Epithelial cell of prostate (primary cell): Measurements from ENCODE around the gene PHF21B.

ENCODE experiments used
- DNase-seq: peaks from one replicate; pipeline ENCODE4 v3.0.0-alpha.2; 2011; ENCODE audit warnings: low read depth, low spot score
- H3K27ac ChIP-seq: fragments of 450-650 bp; 2 replicates; pipeline ENCODE4 v1.5.1; 2017; ENCODE audit warnings: mild to moderate bottlenecking

PHF21B gene

GRCh38 chr22:44994399-44995104, 15.3 kb downstream of the PHF21B start:
- no peak for DNase-seq
- H3K27ac ChIP-seq: no peak overlapping the region

DNA sequence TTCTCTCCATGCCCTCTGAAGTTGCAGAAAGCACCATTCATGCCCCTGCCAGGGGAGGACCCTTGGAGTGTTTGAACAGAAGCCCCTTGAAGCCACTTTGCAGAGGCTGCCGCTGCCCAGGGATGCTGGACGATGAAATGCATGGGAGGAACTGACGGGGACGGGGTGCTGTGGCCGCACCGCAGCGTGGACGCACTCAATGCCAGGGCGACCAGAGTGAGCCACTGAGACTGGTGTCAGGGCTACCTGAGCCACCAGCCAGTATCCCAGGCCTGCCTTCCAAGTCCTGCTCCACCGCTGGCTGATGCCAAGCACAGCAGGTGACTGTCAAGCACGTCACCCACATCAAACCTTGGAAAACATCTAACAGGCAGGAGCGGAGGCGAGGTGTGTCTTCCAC, 17.6 kb downstream of the PHF21B start:
- H3K27ac ChIP-seq: no peak overlapping the region
- no peak for DNase-seq

GRCh38 chr22:44991218-44991617, 18.6 kb downstream of the PHF21B start:
- no peak for DNase-seq
- no peak overlapping the region for H3K27ac ChIP-seq

GRCh38 chr22:44990810-44991209, 19.0 kb downstream of the PHF21B start:
- H3K27ac ChIP-seq: no peak overlapping the region
- no peak for DNase-seq

DNA sequence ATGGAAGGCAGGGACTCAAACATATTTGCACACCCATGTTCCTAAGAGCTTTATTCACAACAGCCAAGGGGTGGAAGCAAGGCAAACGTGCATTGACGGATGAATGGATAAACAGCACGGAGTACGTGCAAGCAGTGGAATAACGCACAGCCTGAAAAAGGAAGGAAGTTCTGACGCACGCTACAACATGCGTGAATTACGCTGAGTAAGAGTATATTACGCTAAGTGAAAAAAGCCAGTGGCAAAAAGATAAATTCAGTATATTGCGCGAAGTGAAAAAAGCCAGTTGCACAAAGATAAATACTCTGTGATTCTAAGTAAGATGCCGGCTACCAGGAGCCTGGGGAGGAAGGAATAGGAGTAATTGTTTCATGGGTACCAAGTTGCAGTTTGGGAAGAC, 19.5 kb downstream of the PHF21B start:
- DNase-seq: no peak
- no peak overlapping the region for H3K27ac ChIP-seq

DNA sequence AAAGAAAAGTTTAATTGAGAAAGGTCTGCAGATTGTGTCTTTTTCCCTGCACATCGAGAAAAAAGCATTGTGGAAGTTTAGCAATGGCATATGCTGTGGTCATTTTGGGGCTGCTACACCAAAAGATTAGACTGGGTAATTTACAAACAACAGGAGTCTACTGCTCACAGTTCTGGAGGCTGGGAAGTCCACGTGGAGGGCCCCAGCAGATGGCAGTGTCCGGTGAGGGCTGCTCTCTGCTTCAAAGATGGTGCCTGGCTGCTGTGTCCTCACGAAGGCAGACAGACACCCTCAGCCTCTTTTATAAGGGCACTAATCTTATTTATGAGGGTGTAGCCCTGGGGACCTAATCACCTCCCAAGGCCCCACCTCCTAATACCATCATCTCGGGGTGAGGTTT, 21.1 kb downstream of the PHF21B start:
- no peak overlapping the region for H3K27ac ChIP-seq
- no peak for DNase-seq

DNA sequence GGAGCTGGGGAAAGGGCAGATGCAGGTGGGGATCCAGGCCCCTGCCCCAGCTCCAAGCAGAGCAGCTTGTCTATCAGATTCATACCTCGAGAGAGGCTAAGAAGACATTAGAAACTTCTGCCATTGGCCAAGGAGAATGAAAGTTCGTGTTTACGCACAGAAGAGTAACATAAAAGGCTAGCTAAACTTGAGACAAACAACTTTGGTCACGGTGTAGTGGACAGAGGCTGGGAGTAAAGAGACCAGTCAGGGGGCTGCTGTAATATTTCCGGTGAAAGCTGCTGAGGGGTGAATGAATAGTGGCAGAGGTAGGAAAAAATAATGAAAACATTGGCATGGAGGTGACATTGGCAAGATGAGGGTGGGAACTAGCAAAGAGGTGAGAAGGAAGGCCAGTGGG, 22.9 kb downstream of the PHF21B start:
- no peak overlapping the region for H3K27ac ChIP-seq
- no peak for DNase-seq

- H3K27ac ChIP-seq: no peak overlapping the region
- no peak for DNase-seq
Measured at GRCh38 chr22:44985906-44986527, 23.8 kb downstream of the PHF21B start.

DNA sequence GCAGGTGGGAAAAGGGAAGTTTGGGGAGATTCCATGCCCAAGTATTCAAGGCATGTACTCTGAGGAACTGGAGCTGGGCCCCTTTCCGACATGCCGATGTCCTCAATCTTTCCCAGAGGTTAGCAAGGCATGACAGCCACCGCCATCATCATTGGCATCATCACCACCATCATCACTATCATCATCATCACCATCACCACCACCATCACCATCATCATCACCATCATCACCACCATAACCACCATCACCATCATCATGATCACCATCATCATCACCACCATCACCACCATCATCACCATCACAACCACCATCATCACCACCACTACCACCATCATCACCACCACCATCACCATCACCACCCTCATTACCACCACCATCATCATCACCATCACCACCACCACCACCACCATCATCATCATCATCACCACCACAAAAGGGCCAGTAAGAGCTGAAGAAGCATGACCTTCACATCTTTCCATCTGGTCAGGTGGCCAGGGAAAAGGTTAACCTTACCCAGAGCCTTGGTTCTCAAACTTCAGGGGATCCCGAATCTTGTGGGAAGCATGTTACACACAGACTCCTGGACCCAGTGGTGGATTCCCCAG, 25.8 kb downstream of the PHF21B start:
- no peak for DNase-seq
- H3K27ac ChIP-seq: no peak overlapping the region

DNA sequence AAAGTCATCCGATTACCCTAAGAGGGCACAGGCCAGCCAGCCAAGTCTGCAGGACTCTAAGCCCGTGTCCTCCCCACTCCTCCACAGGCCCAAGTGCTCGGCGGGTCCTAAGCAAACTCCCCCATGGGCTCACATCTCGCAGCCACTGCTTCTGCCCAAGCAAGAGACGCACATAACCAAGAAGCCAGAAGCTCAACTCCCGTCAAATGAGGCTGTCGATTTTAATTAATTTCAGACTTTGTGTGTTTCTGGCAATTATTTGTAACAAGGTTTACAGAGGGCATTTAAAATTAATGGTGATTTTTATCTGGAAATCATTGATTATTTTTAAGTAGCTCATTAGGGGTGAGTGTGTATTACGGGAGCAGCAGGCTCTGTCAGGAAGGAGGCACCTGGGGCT, 27.4 kb downstream of the PHF21B start:
- no peak for DNase-seq

DNA sequence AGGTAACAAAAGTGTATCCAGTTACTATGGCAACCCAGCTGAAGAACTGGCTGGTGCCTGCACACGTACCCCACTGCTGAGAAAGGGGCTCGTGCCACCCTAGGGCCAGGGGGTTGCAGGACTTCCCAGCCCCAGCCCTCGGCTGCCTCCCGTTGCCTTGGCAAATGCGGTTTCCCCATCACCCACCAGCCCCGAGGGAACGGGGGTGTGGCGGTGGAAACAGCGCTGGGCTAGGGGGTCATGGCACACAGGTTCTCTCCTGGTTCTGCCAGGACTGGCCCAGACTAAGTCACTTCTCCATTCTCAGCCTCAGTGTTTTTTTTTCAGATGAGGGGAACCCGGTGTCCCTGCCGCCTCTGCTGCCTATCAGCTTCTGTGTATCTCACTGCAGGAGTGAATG, 27.9 kb downstream of the PHF21B start:
- DNase-seq: no peak
- H3K27ac ChIP-seq: no peak overlapping the region

More for the DNA sequence above, 27.4 kb downstream of the PHF21B start:
- H3K27ac ChIP-seq: no peak overlapping the region

- no peak overlapping the region for H3K27ac ChIP-seq
- DNase-seq: no peak
Measured at GRCh38 chr22:44979154-44979553, 30.7 kb downstream of the PHF21B start.

DNA sequence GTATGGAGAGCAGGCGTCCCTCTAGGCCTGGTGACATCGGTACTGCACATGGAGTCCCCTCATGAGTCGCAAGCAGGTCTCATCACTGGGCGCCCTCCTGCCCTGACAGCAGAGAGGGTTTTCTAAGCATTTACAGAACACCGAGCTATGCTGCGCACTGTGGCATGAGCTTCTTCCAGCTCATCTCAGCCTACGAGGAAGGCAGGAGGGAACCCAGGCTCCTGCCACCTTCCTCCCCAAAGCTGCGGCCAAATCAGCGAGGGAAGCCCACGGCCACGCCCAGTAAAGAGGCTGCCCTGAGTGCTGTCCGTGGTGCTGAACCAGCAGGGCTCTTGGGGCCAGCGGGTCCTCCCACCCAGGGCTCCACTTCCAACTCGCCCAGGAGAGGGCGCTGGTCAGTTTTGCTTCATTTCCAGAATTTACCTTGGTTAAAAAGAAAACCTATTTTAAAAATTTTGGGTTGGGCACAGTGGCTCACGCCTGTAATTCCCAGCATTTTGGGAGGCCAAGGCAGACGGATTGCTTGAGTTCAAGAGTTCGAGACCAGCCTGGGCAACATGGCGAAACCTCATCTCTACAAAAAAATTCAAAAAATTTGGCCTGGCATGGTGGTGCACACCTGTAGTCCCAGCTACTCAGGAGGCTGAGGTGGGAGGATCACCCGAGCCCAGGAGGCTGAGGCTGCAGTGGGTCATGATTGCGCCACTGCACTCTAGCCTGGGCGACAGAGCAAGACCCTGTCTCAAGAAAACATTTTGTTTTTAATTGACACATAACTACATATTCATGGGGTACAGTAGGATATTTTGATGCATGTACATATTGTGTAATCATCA, 34.2 kb downstream of the PHF21B start:
- peak; percentile 16 for DNase-seq
- H3K27ac ChIP-seq: no peak overlapping the region

DNA sequence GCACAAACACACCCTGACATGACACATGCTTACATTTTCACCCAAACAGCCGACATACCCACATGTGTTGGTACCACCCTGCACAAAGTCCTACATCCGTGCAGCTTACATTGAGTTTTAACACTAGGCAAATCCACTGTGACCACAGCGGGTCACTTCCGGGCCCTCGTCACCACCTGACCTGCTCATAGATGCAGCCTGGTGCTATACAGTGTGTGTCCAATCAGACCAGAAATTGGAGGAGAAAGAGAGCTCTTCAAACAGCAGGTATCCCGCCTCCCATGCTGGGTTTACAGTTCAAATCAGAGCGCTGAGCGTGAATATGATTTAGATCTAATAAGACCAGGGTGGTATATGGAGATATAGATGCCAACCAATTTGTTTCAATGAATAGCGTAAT, 35.4 kb downstream of the PHF21B start:
- H3K27ac ChIP-seq: no peak overlapping the region
- no peak for DNase-seq

- H3K27ac ChIP-seq: no peak overlapping the region
- DNase-seq: no peak
Measured at GRCh38 chr22:44973829-44974228, 36.0 kb downstream of the PHF21B start.

GRCh38 chr22:44972363-44973083, 37.3 kb downstream of the PHF21B start:
- DNase-seq: no peak
- H3K27ac ChIP-seq: peak overlapping the region; percentile 20

DNA sequence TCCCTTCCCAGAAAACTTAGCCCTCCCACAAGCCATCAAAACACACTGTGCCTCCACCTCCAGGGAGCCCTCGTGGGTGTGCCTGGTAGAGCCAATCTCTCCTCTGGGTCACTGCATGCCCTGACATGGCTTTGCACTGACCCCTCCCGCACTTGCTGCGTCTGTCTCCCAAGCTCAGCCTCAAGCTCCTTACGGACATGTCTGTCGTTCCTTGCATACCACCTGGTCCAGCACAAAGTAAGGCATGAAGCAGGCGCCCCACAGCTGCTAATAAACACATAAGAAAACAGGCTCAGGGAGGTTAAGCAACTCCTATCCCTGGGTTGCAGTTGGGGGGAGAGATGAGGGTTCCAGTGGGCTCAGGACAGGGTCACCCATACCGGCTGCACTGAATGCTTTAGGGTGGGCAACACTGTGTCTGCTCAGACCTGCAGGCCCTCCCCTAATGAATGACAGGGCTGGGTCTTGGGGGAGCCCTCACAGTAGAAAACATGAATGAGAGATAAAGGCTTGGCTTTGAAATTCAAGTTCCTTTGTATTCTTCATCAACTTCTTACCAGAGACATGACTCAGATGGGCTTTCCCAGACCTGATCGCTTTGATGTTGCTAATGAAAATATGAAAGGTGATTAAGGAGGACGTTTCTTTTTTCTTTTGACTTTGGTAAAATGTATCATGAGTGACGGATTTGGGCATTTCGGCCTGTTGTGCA, 38.0 kb downstream of the PHF21B start:
- DNase-seq: no peak
- peak overlapping the region; percentile 20 for H3K27ac ChIP-seq

- no peak overlapping the region for H3K27ac ChIP-seq
- no peak for DNase-seq
Measured at GRCh38 chr22:44970291-44970690, 39.5 kb downstream of the PHF21B start.

DNA sequence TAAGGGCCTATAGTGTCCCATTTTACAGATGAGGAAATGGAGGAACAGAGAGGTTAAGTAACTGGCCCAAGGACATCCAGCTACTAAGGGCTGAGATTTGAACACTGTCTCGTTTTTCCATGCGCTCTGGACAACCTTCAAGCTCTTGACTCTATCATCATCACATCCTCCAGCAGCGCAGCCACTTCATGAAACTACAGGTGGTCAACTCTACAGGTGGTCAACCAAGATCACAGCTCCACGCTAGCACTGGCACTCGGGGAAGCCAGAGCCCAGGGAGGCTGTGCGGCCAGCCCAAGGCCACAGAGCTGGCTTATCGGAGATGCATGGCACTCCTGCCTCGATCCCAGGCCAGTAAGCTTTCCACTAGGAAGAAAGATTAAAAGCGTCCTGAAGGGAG, 40.0 kb downstream of the PHF21B start:
- DNase-seq: no peak
- no peak overlapping the region for H3K27ac ChIP-seq

DNA sequence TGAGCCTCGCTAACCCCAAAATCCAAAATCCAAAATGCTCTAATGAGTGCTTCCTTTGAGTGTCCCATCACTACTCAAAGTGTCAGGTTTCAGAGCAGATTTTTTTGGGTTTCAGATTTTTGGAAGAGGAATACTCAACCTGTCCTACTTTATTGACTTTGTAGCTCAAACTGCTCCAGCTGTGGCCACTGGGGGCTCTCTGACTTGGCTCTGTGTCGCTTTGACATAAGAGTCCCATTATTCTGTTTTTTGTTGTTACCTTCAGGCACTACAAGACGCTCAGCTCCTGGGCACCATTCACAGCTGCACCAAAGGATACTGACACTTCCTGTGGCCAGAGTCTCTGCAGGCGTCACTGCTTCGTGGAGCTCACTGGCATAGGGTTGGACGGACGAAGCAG, 41.1 kb downstream of the PHF21B start:
- DNase-seq: no peak
- no peak overlapping the region for H3K27ac ChIP-seq
